Omental fat pad (tissue), 4 donors: ENCODE data around the gene RBM28. TPM values are rescaled to one million over a fixed set of nuclear protein-coding genes. Genes with fewer than 3 reads are reported as not detected.

ENCODE experiments used
- ATAC-seq: fragments of 150-250 bp; one replicate; pipeline ENCODE4 v1.9.1; 2016; ENCODE audit warnings: mild to moderate bottlenecking, moderate library complexity; ENCODE audit not compliant: low FRiP score
- DNase-seq: peaks from one replicate; pipeline ENCODE4 v3.0.0-alpha.2; 2019; ENCODE audit warnings: low spot score
- CTCF ChIP-seq, 3 donors: fragments of 450-650 bp; IDR thresholded peaks; one replicate each; pipeline ENCODE4 v1.5.1; 2016 to 2017; ENCODE audit warnings: antibody characterized with exemption in 3 of 3, mild to moderate bottlenecking in 3 of 3, moderate library complexity in 2 of 3
- total RNA-seq, 4 donors: library from RNA; depleted of rRNA; stranded (reverse); fragments of >200 nt; gene quantifications; one replicate each; pipeline ENCODE4 v1.1.0, GENCODE V29; 2016

Gene RBM28
- total RNA-seq, 4 donors from 2014 or later: 21.5 to 79.0 (median 29.5) TPM

- no peak for DNase-seq
- ATAC-seq: no peak
- no peak for TF ChIP-seq CTCF (IDR thresholded peaks at IDR 0.05)
These were observed 33.2 kb downstream of the RBM28 start for GRCh38 chr7:128310499-128310898.

- no peak for TF ChIP-seq CTCF (IDR thresholded peaks at IDR 0.05)
- ATAC-seq (no peak), DNase-seq (no peak)
These were observed 33.7 kb downstream of the RBM28 start for GRCh38 chr7:128309976-128310375.

GRCh38 chr7:128309124-128309523 lies 34.6 kb downstream of the RBM28 start:
- DNase-seq (no peak), ATAC-seq (no peak)
- no peak for TF ChIP-seq CTCF (IDR thresholded peaks at IDR 0.05)

- TF ChIP-seq CTCF (IDR thresholded peaks at IDR 0.05): no peak
- ATAC-seq (no peak), DNase-seq (no peak)
These were observed 36.6 kb downstream of the RBM28 start for GRCh38 chr7:128307061-128307460.

GRCh38 chr7:128304212-128304611 lies 39.5 kb downstream of the RBM28 start:
- ATAC-seq (no peak), DNase-seq (no peak)
- TF ChIP-seq CTCF (IDR thresholded peaks at IDR 0.05): no peak

- no peak for ATAC-seq
- no peak for TF ChIP-seq CTCF (IDR thresholded peaks at IDR 0.05)
- DNase-seq: no peak
These were observed 40.1 kb downstream of the RBM28 start for GRCh38 chr7:128303643-128304042.

- no peak for DNase-seq
These were observed 40.6 kb downstream of the RBM28 start for GRCh38 chr7:128303133-128303532.

More at GRCh38 chr7:128303133-128303532, 40.6 kb downstream of the RBM28 start:
- no peak for ATAC-seq
- no peak for TF ChIP-seq CTCF (IDR thresholded peaks at IDR 0.05)
